ENCODE data around the gene SPRYD4.
"Not testable (repeated sequence)": the region's sequence is repeated elsewhere in the genome, so short reads cannot be mapped to it uniquely, and the experiment has no call there.

- TF ChIP-seq POLR2A, CTCF (IDR thresholded peaks at IDR 0.05): not testable (repeated sequence)
Observed at GRCh38 chr12:56493409-56494105, 25.2 kb downstream of the SPRYD4 start.

Measured in thyroid gland (tissue), 4 donors.